Mesendoderm (in vitro differentiated cells): Measurements from ENCODE around the gene ACSF3.

Experiments
- DNase-seq: peaks from one replicate; pipeline ENCODE4 v3.0.0; 2013
- H2AK5ac ChIP-seq: 2 replicates; pipeline ENCODE4 v1.6.1; 2013; ENCODE audit warnings: low read length, inconsistent platforms
- H2BK120ac ChIP-seq: 2 replicates; pipeline ENCODE4 v1.6.1; 2013; ENCODE audit warnings: low read depth, mild to moderate bottlenecking, low read length, moderate library complexity, mixed read lengths
- H2BK15ac ChIP-seq: replicated peaks from 2 replicates; pipeline ENCODE4 v1.6.1; 2013; ENCODE audit warnings: low read depth, mild to moderate bottlenecking, moderate library complexity
- H2BK5ac ChIP-seq: 2 replicates; pipeline ENCODE4 v1.6.1; 2013; ENCODE audit warnings: low read length, inconsistent platforms
- H3K18ac ChIP-seq: 2 replicates; pipeline ENCODE4 v1.6.1; 2013; ENCODE audit warnings: mild to moderate bottlenecking, low read length, mixed read lengths
- H3K23ac ChIP-seq: one replicate; pipeline ENCODE4 v1.6.1; 2013; ENCODE audit warnings: low read length
- H3K27ac ChIP-seq: 2 replicates; pipeline ENCODE4 v1.5.1; 2013; ENCODE audit warnings: low read depth, mild to moderate bottlenecking, inconsistent platforms, low read length, moderate library complexity
- H3K27me3 ChIP-seq: 2 replicates; pipeline ENCODE4 v1.6.1; 2013; ENCODE audit warnings: low read length, control low read depth, mild to moderate bottlenecking, inconsistent platforms; ENCODE audit not compliant: insufficient read depth, poor library complexity
- H3K36me3 ChIP-seq: 2 replicates; pipeline ENCODE4 v1.6.1; 2013; ENCODE audit warnings: low read length, inconsistent platforms; ENCODE audit not compliant: control insufficient read depth, insufficient read depth
- H3K4ac ChIP-seq: one replicate; pipeline ENCODE4 v1.6.1; 2013; ENCODE audit warnings: low read depth, mild to moderate bottlenecking, low read length, moderate library complexity
- H3K4me1 ChIP-seq: 2 replicates; pipeline ENCODE4 v1.6.1; 2013; ENCODE audit warnings: low read depth, low read length, inconsistent platforms; ENCODE audit not compliant: control insufficient read depth
- H3K4me2 ChIP-seq: 2 replicates; pipeline ENCODE4 v1.6.1; 2013; ENCODE audit warnings: low read length
- H3K4me3 ChIP-seq: 2 replicates; pipeline ENCODE4 v1.5.1; 2013; ENCODE audit warnings: mild to moderate bottlenecking, low read length
- H3K56ac ChIP-seq: one replicate; pipeline ENCODE4 v1.6.1; 2013; ENCODE audit warnings: low read length
- H3K79me1 ChIP-seq: 2 replicates; pipeline ENCODE4 v1.6.1; 2013; ENCODE audit warnings: low read length, inconsistent platforms
- H3K79me2 ChIP-seq: 2 replicates; pipeline ENCODE4 v1.6.1; 2013; ENCODE audit warnings: mild to moderate bottlenecking, low read length; ENCODE audit not compliant: control insufficient read depth, insufficient read depth
- H3K9ac ChIP-seq: 2 replicates; pipeline ENCODE4 v1.6.1; 2013; ENCODE audit warnings: low read length, inconsistent platforms
- H4K5ac ChIP-seq: one replicate; pipeline ENCODE4 v1.6.1; 2013; ENCODE audit warnings: low read length
- H4K8ac ChIP-seq: one replicate; pipeline ENCODE4 v1.6.1; 2013; ENCODE audit warnings: low read depth, mild to moderate bottlenecking, control low read depth, low read length, moderate library complexity
- WGBS: extraction: QIAGEN DNeasy Blood & Tissue Kit; methylation state at CpG from one replicate; pipeline ENCODE4 v1.1.7; 2013; ENCODE audit warnings: low lambda C conversion rate, missing lambda C conversion rate; ENCODE audit not compliant: insufficient coverage; ENCODE audit errors: extremely low coverage; 5-methylcytosine and 5-hydroxymethylcytosine counted together

The ACSF3 gene

GRCh38 chr16:89103156-89103555 lies 9.5 kb downstream of the ACSF3 start:
- Histone ChIP-seq H3K79me1 (peaks cover 6% of the 10 kb centered on the region), H3K36me3 (peaks cover 2% of the 10 kb centered on the region), H3K18ac (no peak overlapping the region), H3K79me2 (peaks cover 5% of the 10 kb centered on the region), H3K9ac (no peak overlapping the region), H3K4me2 (no peak overlapping the region), H3K27ac (no peak overlapping the region), H3K4me3 (no peak overlapping the region), H2BK5ac (no peak overlapping the region), H4K8ac (no peak overlapping the region), H3K4me1 (no peaks in the 10 kb centered on the region), H2AK5ac (no peak overlapping the region), H3K23ac (no peak overlapping the region), H4K5ac (no peak overlapping the region), H3K4ac (no peak overlapping the region), H2BK120ac (no peak overlapping the region), H2BK15ac (no peak overlapping the region), H3K56ac (no peak overlapping the region), H3K27me3 (no peaks in the 10 kb centered on the region)
- WGBS = no CpG with 5 or more reads among the region's 22 CpGs
- no peak for DNase-seq

GRCh38 chr16:89103781-89104180 lies 10.1 kb downstream of the ACSF3 start:
- no peak overlapping the region for H3K4me2 ChIP-seq
- H3K36me3 ChIP-seq = peaks cover 2% of the 10 kb centered on the region
- H3K79me1 ChIP-seq = peaks cover 2% of the 10 kb centered on the region
- no peak overlapping the region for H3K18ac ChIP-seq
- H3K56ac ChIP-seq = no peak overlapping the region
- no peak overlapping the region for H2BK120ac ChIP-seq
- H3K9ac ChIP-seq = no peak overlapping the region
- no peak overlapping the region for H4K8ac ChIP-seq
- no peak overlapping the region for H2BK15ac ChIP-seq
- H3K4me1 ChIP-seq = no peaks in the 10 kb centered on the region
- H3K79me2 ChIP-seq = peaks cover 3% of the 10 kb centered on the region
- no peaks in the 10 kb centered on the region for H3K27me3 ChIP-seq
- H2BK5ac ChIP-seq = no peak overlapping the region
- no peak for DNase-seq
- no CpG with 5 or more reads among the region's 16 CpGs for WGBS
- no peak overlapping the region for H3K4ac ChIP-seq
- no peak overlapping the region for H3K23ac ChIP-seq
- no peak overlapping the region for H2AK5ac ChIP-seq
- no peak overlapping the region for H4K5ac ChIP-seq
- no peak overlapping the region for H3K27ac ChIP-seq
- H3K4me3 ChIP-seq = no peak overlapping the region

GRCh38 chr16:89104303-89104702 lies 10.7 kb downstream of the ACSF3 start:
- Histone ChIP-seq H3K56ac (no peak overlapping the region), H3K36me3 (peaks cover 2% of the 10 kb centered on the region), H3K23ac (no peak overlapping the region), H3K79me2 (no peaks in the 10 kb centered on the region), H2BK120ac (no peak overlapping the region), H3K4me3 (no peak overlapping the region), H2BK5ac (no peak overlapping the region), H3K4ac (no peak overlapping the region), H3K27me3 (no peaks in the 10 kb centered on the region), H3K27ac (no peak overlapping the region), H3K4me2 (no peak overlapping the region), H3K18ac (no peak overlapping the region), H4K8ac (no peak overlapping the region), H3K4me1 (no peaks in the 10 kb centered on the region), H2AK5ac (no peak overlapping the region), H3K9ac (no peak overlapping the region), H2BK15ac (no peak overlapping the region), H4K5ac (no peak overlapping the region), H3K79me1 (no peaks in the 10 kb centered on the region)
- no CpG with 5 or more reads among the region's 10 CpGs for WGBS
- DNase-seq = no peak

GRCh38 chr16:89104930-89105571 lies 11.4 kb downstream of the ACSF3 start:
- no peak overlapping the region for H3K4me2 ChIP-seq
- no peak overlapping the region for H3K27ac ChIP-seq
- H3K36me3 ChIP-seq = peaks cover 2% of the 10 kb centered on the region
- no peak overlapping the region for H4K5ac ChIP-seq
- H3K56ac ChIP-seq = no peak overlapping the region
- H3K4ac ChIP-seq = no peak overlapping the region
- H3K18ac ChIP-seq = no peak overlapping the region
- DNase-seq = no peak
- H3K23ac ChIP-seq = no peak overlapping the region
- H2BK15ac ChIP-seq = no peak overlapping the region
- H2BK120ac ChIP-seq = no peak overlapping the region
- no peaks in the 10 kb centered on the region for H3K79me1 ChIP-seq
- H3K9ac ChIP-seq = no peak overlapping the region
- H2AK5ac ChIP-seq = no peak overlapping the region
- H4K8ac ChIP-seq = no peak overlapping the region
- WGBS = no CpG with 5 or more reads among the region's 23 CpGs
- no peaks in the 10 kb centered on the region for H3K79me2 ChIP-seq
- H3K27me3 ChIP-seq = no peaks in the 10 kb centered on the region
- no peak overlapping the region for H3K4me3 ChIP-seq
- H3K4me1 ChIP-seq = no peaks in the 10 kb centered on the region
- H2BK5ac ChIP-seq = no peak overlapping the region

- Histone ChIP-seq H3K36me3 (peaks cover 2% of the 10 kb centered on the region), H4K8ac (no peak overlapping the region), H3K56ac (no peak overlapping the region), H3K4me1 (no peaks in the 10 kb centered on the region), H3K23ac (no peak overlapping the region), H3K79me1 (peaks cover under 1% of the 10 kb centered on the region), H4K5ac (no peak overlapping the region), H2AK5ac (no peak overlapping the region), H3K4me2 (no peak overlapping the region), H3K9ac (no peak overlapping the region), H3K4me3 (no peak overlapping the region), H2BK120ac (no peak overlapping the region), H3K79me2 (no peaks in the 10 kb centered on the region), H3K27ac (no peak overlapping the region), H3K4ac (no peak overlapping the region), H3K18ac (no peak overlapping the region), H3K27me3 (no peaks in the 10 kb centered on the region), H2BK5ac (no peak overlapping the region), H2BK15ac (no peak overlapping the region)
- DNase-seq = no peak
- WGBS = no CpG with 5 or more reads among the region's 16 CpGs
Measured at GRCh38 chr16:89105599-89106151, 12.0 kb downstream of the ACSF3 start.
